Hepatocyte (in vitro differentiated cells): Measurements from ENCODE around the gene MROH2A.

ENCODE experiments used
- EZH2 ChIP-seq: fragments of 200-600 bp; sonication (generic); IDR thresholded peaks from 2 replicates; pipeline ENCODE4 v1.6.1; 2016; ENCODE audit warnings: antibody characterized with exemption, mild to moderate bottlenecking, borderline replicate concordance
- EZH2phosphoT487 ChIP-seq: fragments of 200-600 bp; sonication (generic); IDR thresholded peaks from one replicate; pipeline ENCODE4 v1.6.1; 2018; ENCODE audit warnings: antibody characterized with exemption, mild to moderate bottlenecking, low read depth, moderate library complexity; ENCODE audit not compliant: unreplicated experiment, severe bottlenecking
- TF ChIP-seq, protein P1 (sequence below): fragments of 200-600 bp; sonication (generic); IDR thresholded peaks from 2 replicates; pipeline ENCODE4 v1.5.1; 2016; ENCODE audit warnings: antibody characterized with exemption, mild to moderate bottlenecking; ENCODE audit not compliant: poor library complexity

DNA sequence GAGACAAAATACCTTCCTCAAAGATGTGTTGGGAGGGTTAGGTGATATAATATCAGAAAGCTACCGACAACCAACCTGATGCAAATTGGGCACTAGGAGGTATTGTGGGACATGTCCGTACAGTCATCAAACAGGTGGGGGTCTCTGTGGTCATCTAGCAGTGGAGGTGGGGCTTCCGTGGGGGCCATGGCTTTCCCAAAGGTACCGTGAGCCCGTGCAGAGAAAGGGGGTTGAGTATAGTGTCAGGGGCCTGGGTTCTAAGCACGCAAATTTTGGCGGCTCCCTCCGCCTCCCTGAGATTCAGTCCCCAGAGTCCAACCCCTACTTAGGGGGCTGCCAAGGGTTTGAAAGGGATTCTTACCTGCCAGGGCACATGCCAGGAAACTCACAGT is 43.6 kb downstream of the MROH2A start:
- TF ChIP-seq, protein P1, sequence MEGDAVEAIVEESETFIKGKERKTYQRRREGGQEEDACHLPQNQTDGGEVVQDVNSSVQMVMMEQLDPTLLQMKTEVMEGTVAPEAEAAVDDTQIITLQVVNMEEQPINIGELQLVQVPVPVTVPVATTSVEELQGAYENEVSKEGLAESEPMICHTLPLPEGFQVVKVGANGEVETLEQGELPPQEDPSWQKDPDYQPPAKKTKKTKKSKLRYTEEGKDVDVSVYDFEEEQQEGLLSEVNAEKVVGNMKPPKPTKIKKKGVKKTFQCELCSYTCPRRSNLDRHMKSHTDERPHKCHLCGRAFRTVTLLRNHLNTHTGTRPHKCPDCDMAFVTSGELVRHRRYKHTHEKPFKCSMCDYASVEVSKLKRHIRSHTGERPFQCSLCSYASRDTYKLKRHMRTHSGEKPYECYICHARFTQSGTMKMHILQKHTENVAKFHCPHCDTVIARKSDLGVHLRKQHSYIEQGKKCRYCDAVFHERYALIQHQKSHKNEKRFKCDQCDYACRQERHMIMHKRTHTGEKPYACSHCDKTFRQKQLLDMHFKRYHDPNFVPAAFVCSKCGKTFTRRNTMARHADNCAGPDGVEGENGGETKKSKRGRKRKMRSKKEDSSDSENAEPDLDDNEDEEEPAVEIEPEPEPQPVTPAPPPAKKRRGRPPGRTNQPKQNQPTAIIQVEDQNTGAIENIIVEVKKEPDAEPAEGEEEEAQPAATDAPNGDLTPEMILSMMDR = no peak
- no peak for TF ChIP-seq EZH2
- TF ChIP-seq EZH2phosphoT487 = no peak
